RCC 7860 (cell line): ENCODE data around the gene NID1.
"Not testable (repeated sequence)": the region's sequence is repeated elsewhere in the genome, so short reads cannot be mapped to it uniquely, and the experiment has no call there.

ENCODE experiments used
- DNase-seq: peaks from one replicate; pipeline ENCODE4 v3.0.0-alpha.2; 2015; ENCODE audit warnings: low spot score
- FAIRE-seq: peaks from 2 replicates; lab custom pipeline; 2012; peaks lifted over from hg19 to GRCh38; lab: Jason Lieb, UNC

Gene NID1

DNA sequence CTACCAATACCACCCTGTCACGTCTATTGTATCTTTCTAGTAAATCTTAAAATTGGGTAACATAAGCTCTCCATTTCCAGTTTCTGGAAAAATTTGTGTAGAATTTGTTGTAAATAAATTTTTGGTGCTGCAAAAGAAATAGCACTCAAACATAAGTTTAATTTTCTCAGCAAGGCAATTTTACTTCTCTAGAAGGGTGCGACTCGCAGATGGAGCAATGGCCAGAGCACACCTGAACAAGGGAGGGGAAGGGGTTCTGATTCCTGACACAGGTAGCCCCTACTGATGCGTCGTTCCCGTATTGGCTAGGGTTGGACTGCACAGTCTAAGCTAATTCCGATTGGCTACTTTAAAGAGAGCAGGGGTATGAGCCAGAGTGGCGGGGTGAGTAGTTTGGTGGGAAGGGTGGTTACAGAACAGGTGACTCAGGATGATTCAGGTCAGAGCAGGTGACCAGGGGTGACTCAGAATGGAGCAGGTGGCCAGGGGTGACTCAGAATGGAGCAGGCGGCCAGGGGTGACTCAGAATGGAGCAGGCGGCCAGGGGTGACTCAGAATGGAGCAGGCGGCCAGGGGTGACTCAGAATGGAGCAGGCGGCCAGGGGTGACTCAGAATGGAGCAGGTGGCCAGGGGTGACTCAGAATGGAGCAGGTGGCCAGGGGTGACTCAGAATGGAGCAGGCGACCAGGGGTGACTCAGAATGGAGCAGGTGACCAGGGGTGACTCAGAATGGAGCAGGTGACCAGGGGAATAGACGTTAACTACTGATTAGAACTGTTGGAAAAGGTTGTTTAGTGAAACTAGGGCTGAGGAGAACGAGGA is 32.0 kb upstream of the NID1 start:
- peak; percentile 20 for DNase-seq
- FAIRE-seq, result peak; percentile 79

DNA sequence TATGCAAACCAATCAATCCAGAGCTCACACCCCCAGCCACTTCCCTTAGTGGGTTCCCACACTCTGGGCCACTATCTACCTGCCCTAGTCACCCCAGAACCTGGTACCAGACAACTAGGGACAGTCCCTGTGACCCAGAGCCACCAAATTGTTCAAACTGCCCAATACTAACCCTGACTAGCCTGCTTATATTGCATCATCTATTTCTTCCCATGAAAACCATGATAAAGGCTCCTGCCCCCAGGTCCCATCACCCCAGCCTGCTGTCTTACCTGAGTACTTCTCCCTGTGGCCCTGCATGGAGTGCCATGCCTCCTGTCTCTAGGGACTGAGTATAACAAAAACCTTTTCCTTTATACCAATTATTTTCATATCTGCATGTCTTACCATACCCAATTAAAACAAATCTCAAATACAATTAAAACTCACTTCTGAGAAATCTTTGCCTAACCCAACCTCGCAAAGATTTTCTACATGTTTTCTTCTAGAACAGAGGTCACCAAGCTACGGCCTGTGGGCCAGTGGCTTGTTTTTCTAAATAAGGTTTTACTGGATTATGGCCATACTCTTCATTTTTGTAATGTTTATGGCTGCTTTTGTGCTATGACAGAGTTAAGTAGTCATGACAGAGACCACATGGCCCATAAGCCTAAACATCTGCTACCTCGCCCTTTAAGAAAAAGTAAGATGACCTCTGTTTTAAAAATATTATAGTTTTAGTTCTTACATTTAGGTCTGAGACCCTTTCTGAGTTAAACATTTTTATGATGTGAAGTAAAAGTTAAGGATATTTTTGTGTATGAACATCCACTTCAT is 31.0 kb upstream of the NID1 start:
- FAIRE-seq (no peak), DNase-seq (no peak)

DNA sequence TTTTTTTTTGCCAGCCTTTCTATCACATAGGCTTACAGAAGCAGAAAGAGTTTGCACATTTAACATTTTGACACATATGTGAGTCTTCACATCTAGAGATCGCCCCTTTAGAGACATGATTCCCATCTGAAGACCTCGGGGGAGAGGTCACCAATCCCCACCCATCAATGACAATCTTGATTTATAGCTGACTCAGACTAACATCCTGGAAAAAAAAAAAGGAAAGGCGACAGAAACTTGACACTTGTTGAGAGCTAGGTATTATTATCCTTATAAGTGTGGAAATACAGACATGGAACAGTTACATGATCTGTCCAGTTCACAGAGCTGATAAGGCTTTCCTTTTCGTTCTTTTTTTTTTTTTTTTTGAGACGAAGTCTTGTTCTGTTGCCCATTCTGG is 28.0 kb upstream of the NID1 start:
- FAIRE-seq, result no peak
- DNase-seq, result no peak

- DNase-seq (no peak), FAIRE-seq (no peak)
Observed at GRCh38 chr1:236091933-236092318, 27.0 kb upstream of the NID1 start.

DNA sequence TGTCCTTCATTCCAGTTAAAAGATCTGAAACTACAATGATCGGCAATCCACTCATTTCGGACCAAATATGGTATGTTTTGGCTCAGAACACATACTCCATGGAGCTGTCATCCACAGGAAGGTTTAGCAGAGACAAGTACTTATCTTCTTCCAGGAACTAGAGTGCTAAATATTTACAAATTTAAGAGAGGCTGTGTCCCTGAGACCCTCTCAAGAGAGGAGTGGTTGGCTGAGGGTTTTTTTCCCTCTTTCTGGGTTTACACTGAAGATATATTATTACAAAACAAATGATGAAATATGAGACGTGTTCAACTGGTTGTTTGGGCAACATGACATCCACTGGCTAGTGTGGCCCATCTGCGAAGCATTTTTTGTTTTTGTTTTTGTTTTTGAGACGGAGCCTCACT is 25.9 kb upstream of the NID1 start:
- FAIRE-seq (no peak), DNase-seq (no peak)

- FAIRE-seq, result no peak
- no peak for DNase-seq
Observed at GRCh38 chr1:236089046-236089773, 24.3 kb upstream of the NID1 start.

DNA sequence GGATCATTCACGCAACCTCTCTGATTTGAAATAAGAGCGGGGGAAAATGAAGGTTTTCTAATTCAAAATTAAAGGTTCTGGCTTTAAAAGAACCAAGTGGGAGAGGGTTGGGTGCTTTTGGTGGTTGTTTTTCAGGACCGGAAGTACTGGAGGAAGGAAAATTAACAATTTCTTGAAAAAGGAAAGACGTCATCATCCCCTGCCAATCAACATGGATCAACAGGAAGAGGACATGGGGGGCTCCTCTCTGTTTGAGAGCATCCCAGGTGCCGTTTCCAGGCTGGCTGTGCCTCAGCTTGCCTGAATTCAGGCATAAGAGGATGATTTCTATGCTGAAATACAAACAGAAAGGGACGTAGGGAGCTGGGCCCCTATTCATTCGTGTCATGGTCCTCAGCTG is 21.6 kb upstream of the NID1 start:
- DNase-seq (no peak), FAIRE-seq (no peak)

GRCh38 chr1:236085545-236086159 is 20.8 kb upstream of the NID1 start:
- DNase-seq (no peak), FAIRE-seq (no peak)

- DNase-seq, result no peak
Observed at GRCh38 chr1:236084386-236084730, 19.5 kb upstream of the NID1 start.

GRCh38 chr1:236083650-236084385 is 18.9 kb upstream of the NID1 start:
- no peak for FAIRE-seq
- DNase-seq, result no peak

More at GRCh38 chr1:236084386-236084730, 19.5 kb upstream of the NID1 start:
- FAIRE-seq, result no peak

DNA sequence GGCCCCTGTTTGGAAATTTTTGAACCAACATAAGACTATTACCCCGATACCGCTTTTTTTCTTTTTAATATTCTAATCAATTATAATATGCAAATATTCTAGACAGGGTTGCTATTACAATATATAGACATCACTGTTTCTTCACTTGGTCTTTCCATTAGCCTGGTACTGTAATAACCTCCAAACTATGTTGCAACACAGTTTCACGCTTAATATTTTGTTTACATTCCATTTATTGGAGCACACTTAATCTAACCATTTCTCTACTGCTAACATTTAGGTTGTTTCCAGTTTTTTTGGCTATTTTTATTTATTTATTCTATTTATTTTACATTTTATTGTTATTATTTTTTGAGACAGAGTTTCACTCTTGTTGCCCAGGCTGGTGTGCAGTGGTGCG is 17.6 kb upstream of the NID1 start:
- FAIRE-seq (no peak), DNase-seq (no peak)

DNA sequence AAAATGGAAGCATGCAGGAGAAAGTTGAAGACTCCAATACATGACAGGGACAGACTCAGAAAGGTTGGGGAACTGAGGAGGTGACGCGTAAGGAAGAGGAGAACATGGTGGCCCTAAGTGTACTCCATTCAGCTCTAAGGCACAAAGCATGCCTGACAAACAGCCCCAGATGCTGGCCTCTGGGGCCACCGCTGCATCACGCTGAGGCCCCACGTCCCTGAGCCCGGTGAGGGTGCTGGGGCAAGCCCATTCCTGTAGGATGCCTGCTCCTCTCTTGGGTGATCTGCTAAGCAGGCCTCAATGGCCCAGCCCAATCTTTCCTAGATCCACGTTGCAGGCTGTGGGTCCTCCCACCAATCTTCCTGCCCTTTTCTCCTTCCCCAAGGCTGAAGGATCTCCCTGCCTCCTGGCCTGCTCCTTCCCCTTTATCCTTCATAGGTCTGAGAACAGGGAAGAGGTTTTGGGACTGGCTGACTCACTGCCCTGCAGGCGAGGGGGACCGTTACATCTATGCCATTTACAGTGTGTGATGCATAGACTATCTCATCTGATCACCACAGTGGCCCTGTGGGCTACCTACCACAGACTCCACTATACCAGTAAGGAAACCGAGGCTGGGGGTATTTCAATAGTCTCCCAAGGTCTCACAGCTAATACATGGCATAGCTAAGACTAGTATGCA is 16.8 kb upstream of the NID1 start:
- no peak for FAIRE-seq
- DNase-seq, result no peak

- FAIRE-seq, result no peak
- no peak for DNase-seq
Observed at GRCh38 chr1:236079703-236080102, 14.8 kb upstream of the NID1 start.

GRCh38 chr1:236078993-236079392 is 14.1 kb upstream of the NID1 start:
- no peak for FAIRE-seq
- DNase-seq, result no peak

GRCh38 chr1:236078077-236078476 is 13.2 kb upstream of the NID1 start:
- not testable (repeated sequence) for DNase-seq, FAIRE-seq

GRCh38 chr1:236075848-236076247 is 11.0 kb upstream of the NID1 start:
- no peak for FAIRE-seq
- DNase-seq, result no peak

DNA sequence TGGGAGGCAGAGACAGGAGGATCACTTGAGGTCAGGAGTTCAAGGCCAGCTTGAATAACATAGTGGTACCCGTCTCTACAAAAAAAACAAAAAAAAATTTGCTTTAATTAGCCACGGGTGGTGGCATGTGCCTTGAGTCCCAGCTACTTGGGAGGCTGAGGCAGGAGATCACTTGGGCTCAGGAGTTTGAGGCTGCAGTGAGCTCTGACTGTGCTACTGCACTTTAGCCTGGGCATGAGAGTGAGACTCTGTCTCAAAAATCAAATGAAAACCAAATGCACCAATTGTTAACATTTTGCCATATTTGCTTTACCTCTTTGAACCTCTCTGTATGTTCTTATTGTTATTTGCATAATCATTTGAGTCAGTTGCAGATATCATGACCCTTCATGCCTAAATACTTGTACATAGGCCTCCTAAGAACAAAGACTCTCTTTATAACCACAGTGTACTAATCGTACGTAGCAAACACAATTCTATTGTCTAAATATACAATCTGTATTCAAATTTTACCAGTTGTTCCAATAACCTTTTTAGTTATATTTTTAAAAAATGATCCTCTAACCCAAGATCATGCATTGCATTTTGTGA is 8.5 kb upstream of the NID1 start:
- DNase-seq (no peak), FAIRE-seq (no peak)

- FAIRE-seq (no peak), DNase-seq (no peak)
Observed at GRCh38 chr1:236072001-236072400, 7.1 kb upstream of the NID1 start.

DNA sequence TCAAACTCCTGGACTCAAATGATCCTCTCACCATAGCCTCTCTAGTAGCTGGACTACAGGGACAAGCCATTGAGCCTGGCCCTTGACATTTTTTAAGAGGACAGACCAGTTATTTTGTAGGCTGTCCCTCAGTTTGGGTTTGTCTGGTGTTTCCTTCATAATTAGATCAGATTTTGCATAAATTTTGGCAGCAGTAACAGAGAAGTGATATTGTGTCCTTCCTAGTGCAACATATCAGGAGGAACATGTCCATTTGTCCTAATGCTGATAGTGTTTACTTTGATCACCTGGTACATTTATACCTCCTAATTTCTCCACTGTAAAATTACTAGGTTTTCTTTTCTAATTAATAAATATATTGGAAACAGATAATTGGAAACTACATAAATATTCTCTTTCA is 5.9 kb upstream of the NID1 start:
- FAIRE-seq (no peak), DNase-seq (no peak)

GRCh38 chr1:236069796-236070195 is 4.9 kb upstream of the NID1 start:
- DNase-seq (no peak), FAIRE-seq (no peak)
